Measurements from ENCODE around the gene UBE4B. TPM values are rescaled to one million over a fixed set of nuclear protein-coding genes. Genes with fewer than 3 reads are reported as not detected.
"Not testable (repeated sequence)": the region's sequence is repeated elsewhere in the genome, so short reads cannot be mapped to it uniquely, and the experiment has no call there.

UBE4B gene
- total and polyA plus RNA-seq, 7 donors: 28.8 to 90.9 (median 48.5) TPM

DNA sequence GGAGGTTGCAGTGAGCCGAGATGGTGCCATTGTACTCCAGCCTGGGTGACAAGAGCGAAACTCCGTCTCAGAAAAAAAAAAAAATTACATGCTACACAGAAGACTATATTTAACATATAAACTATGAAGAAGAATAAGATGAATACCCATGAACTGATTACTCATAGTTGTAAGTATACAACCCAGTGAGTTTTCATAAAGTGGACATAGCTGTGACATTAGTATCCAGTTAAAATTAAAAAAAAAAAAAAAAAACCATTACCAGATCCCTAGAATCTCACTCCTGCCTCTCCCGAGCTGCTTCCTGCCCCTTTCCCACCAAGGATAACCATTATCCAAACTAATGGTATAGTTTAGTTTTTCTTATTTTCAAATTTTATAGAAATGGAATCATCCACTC lies 37.4 kb downstream of the UBE4B start:
- intact Hi-C loops (cut with DNase I): no loop called here
- Histone ChIP-seq H3K9me3 (no peaks in the 10 kb centered on the region), H3K4me3 (no peak overlapping the region), H3K27me3 (ENCODE audit: insufficient read depth in 3 of 3, low read length in 2 of 3) (no peaks in the 10 kb centered on the region), H3K4me1 (peaks cover 22% of the 10 kb centered on the region), H3K27ac (no peak overlapping the region), H3K36me3 (ENCODE audit: insufficient read depth in 1 of 2, low read depth in 1 of 2) (peaks cover 0 to 17% of the 10 kb centered on the region in 2 donors)
- no peak for ATAC-seq
- TF ChIP-seq, protein P1, sequence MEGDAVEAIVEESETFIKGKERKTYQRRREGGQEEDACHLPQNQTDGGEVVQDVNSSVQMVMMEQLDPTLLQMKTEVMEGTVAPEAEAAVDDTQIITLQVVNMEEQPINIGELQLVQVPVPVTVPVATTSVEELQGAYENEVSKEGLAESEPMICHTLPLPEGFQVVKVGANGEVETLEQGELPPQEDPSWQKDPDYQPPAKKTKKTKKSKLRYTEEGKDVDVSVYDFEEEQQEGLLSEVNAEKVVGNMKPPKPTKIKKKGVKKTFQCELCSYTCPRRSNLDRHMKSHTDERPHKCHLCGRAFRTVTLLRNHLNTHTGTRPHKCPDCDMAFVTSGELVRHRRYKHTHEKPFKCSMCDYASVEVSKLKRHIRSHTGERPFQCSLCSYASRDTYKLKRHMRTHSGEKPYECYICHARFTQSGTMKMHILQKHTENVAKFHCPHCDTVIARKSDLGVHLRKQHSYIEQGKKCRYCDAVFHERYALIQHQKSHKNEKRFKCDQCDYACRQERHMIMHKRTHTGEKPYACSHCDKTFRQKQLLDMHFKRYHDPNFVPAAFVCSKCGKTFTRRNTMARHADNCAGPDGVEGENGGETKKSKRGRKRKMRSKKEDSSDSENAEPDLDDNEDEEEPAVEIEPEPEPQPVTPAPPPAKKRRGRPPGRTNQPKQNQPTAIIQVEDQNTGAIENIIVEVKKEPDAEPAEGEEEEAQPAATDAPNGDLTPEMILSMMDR (IDR thresholded peaks at IDR 0.05): no peak
- no peak for DNase-seq
- 92 to 98% (median 95%) methylated on average over 4 of the region's 4 CpGs for WGBS, 3 donors

DNA sequence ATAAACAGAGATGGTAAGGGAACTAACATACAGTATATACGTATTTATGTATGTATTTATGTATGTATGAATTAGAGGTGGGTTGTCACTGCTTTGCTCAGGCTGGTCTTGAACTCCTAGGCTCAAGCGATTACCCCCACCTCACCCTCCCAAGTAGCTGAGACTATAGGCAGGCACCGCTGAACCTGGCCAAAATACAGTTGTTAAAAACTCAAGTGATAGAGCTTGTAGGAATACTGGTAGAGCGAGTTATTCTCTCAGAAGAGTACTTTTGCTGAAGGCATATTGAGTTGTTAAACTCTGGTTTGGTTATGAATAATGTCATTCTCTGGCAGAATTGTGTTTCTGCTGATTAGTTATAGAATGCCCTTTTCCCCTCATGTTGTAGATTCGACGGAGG lies 38.9 kb downstream of the UBE4B start:
- intact Hi-C loops (cut with DNase I): no loop called here
- no peak overlapping the region for H3K27ac ChIP-seq
- WGBS, 3 donors: 88 to 90% (median 89%) methylated on average over 6 of the region's 6 CpGs

DNA sequence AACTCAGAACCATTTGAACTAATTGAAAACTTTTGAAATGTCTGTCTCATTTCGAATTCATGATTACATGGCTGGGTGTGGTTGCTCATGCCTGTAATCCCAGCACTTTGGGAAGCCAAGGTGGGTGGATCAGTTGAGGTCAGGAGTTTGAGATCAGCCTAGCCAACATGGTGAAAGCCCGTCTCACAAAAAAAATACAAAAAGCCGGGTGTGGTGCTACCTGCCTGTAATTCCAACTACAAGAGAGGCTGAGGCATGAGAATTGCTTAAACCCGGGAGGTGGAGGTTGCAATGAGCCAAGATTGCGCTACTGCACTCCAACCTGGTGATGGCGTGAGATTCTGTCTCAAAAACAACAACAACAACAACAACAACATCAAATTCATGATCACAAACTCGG lies 40.6 kb downstream of the UBE4B start:
- DNase-seq; H3K9me3 ChIP-seq; ATAC-seq; H3K4me3 ChIP-seq; H3K4me1 ChIP-seq; H3K27me3 ChIP-seq (ENCODE audit: insufficient read depth in 3 of 3, low read length in 2 of 3); H3K27ac ChIP-seq; intact Hi-C loops (cut with DNase I): not testable (repeated sequence)
- WGBS, 3 donors: 90 to 94% (median 92%) methylated on average over 7 of the region's 7 CpGs
- H3K36me3 ChIP-seq (ENCODE audit: insufficient read depth in 1 of 2, low read depth in 1 of 2): peaks cover 0 to 17% of the 10 kb centered on the region in 2 donors

More for the DNA sequence above, 38.9 kb downstream of the UBE4B start:
- DNase-seq (no peak), ATAC-seq (no peak)
- H3K36me3 ChIP-seq (ENCODE audit: insufficient read depth in 1 of 2, low read depth in 1 of 2): peaks cover 0 to 17% of the 10 kb centered on the region in 2 donors
- TF ChIP-seq, protein P1 (IDR thresholded peaks at IDR 0.05): no peak
- H3K4me3 ChIP-seq: no peak overlapping the region
- H3K4me1 ChIP-seq: peaks cover 10% of the 10 kb centered on the region
- H3K9me3 ChIP-seq: no peaks in the 10 kb centered on the region
- no peaks in the 10 kb centered on the region for H3K27me3 ChIP-seq (ENCODE audit: insufficient read depth in 3 of 3, low read length in 2 of 3)

DNA sequence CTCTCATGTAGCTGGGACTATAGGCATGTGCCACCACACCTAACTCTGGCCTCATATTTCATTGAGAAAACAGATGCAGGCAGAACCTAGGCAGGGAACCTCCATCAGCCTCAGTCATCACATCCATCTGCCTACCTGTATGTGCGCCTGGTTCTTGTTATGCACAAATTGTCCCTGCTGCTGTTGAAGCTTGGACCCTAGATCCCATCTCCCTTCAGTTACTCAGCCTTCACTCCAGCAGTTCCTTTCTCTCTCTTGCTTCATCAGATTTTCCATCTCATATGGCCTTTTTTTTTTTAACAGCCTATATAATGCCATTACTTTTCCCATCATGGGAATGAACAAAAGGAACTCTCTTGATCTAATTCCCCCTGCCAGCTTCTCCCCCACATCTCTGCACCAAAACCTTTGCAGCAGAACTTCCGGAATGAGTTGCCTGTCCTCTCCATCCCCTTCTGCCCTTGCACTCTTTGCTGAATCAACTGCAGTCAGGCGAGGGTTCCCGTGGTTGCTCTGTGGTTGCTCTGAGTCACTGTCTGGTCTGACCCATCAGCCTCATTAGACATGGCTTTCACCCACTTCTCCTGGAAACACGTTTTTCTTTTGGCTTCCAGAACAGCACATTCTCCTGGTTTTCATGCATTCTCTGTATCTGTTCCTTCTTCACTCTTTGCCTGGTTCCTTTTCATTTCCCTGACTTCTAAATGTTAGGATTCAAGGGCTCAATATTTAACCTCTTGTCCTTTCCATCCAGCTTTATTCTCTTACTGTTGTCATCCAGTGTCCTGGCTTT lies 41.5 kb downstream of the UBE4B start:
- Histone ChIP-seq H3K9me3 (no peaks in the 10 kb centered on the region), H3K4me1 (no peaks in the 10 kb centered on the region), H3K27ac (no peak overlapping the region), H3K4me3 (no peak overlapping the region), H3K27me3 (ENCODE audit: insufficient read depth in 3 of 3, low read length in 2 of 3) (no peaks in the 10 kb centered on the region), H3K36me3 (ENCODE audit: insufficient read depth in 1 of 2, low read depth in 1 of 2) (peaks cover 0 to 17% of the 10 kb centered on the region in 2 donors)
- ATAC-seq: peak; percentile 66 to 82 (median 80)
- intact Hi-C loops (cut with DNase I): no loop called here
- TF ChIP-seq, protein P1 (IDR thresholded peaks at IDR 0.05): no peak
- DNase-seq: peak in 1 of 2 donors; percentile 38
- 46 to 63% (median 50%) methylated on average over 5 of the region's 5 CpGs for WGBS, 3 donors

DNA sequence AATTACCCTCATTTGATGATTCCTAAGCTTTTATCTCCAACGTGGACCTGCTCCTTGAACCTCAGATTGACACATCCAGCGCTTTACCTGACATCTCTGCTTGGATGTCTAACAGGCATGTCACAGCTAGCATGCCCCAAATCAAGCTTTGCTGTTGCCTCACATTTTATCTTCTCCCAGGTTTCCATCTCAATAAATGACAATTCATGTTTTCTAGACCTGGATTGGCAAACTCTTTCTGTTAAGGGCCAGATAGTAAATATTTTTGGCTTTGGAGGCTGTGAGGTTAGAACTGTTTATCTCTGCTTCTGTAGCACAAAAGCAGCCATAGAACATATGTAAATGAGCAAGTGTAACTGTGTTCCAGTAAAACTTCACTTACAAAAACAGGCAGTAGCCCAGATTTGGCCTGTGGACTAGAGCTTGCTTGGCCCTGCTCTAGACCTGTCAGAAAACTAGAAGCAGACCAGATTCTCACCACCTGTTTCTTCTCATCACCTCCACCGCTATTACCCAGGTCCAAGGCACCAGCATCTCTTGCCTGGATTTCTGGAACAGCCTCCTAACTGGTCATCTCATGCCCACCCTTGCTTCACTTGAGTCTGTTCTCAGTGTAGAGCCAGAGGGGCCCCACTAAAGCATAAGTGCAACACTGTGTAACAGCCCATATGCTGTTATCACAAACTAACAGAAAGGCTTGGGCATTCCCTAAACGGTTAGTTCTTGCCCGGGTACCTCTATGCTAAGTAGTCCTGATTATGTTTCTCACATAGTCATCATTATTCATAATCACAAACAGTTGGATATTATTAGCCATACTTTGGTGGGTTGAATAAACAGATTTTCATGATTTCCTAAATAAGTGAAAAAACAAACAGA lies 42.3 kb downstream of the UBE4B start:
- intact Hi-C loops (cut with DNase I): no loop called here
- H3K27me3 ChIP-seq (ENCODE audit: insufficient read depth in 3 of 3, low read length in 2 of 3): no peaks in the 10 kb centered on the region
- DNase-seq: no peak
- no peak for ATAC-seq
- H3K4me3 ChIP-seq: no peak overlapping the region
- 65 to 81% (median 72%) methylated on average over 5 of the region's 5 CpGs for WGBS, 3 donors
- TF ChIP-seq, protein P1 (IDR thresholded peaks at IDR 0.05): no peak
- no peak overlapping the region for H3K27ac ChIP-seq
- H3K36me3 ChIP-seq (ENCODE audit: insufficient read depth in 1 of 2, low read depth in 1 of 2): peaks cover 0 to 22% of the 10 kb centered on the region in 2 donors
- H3K9me3 ChIP-seq: no peaks in the 10 kb centered on the region
- no peaks in the 10 kb centered on the region for H3K4me1 ChIP-seq
